Adrenal gland (tissue), 5 donors: ENCODE results near the gene SMDT1.
"Not testable (repeated sequence)": the region's sequence is repeated elsewhere in the genome, so short reads cannot be mapped to it uniquely, and the experiment has no call there.

Experiments used
- POLR2A ChIP-seq, 2 donors: fragments of 450-650 bp; IDR thresholded peaks; one replicate each; pipeline ENCODE4 v1.6.1; 2017; ENCODE audit warnings: antibody characterized with exemption in 2 of 2, mild to moderate bottlenecking in 2 of 2, moderate library complexity in 1 of 2
- TF ChIP-seq, protein P1 (sequence below), 6 experiments: fragments of 450-650 bp in 4 of 6; fragments of 200-600 bp in 2 of 6; sonication (generic) in 1 of 6; IDR thresholded peaks; 1 replicate in 5 of 6; 2 replicates in 1 of 6; pipeline versions ENCODE4 v1.5.1 to v1.8.0; 2016 to 2021; ENCODE audit warnings: antibody characterized with exemption in 6 of 6, mild to moderate bottlenecking in 2 of 6, moderate library complexity in 1 of 6
- donor health status: DM: no; HTN: no; CAD: no.

DNA sequence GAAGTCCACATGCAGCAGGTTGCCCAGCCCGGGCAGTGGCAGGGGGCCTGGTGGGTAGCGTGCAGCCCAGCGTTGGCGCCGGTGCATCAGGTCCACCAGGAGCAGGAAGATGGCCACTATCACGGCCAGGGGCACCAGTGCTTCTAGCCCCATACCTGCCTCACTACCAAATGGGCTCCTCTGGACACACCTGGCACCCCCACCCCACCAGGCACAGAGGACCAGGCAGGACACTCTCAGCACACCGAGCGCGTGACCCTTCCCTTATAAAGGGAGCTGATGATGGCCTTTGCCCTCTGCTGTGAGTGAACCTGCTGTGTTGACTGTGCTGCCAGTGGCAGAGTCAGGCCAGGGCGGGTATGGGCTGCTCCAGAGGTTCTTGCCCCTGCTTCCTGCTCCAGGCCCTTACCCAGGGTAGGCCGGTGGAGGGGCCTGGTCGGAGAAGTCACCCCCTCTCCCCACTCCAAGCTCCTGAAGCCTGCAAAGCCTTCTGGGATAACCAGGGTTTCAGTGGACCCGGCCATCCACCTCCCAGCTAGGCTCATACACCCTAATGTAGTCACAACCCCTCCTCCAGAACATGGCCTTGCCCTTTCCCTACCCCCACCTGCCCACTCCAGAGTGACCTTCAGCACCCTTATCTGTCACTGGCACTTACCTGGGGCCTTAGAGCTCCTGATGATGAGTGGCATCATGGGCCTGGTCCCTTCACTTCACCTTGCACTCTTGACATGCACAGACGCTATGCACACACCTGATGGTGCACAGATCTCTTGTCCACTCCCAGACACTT, 51.3 kb downstream of the SMDT1 start, which contains the start of gene CYP2D6:
- not testable (repeated sequence) for TF ChIP-seq POLR2A (IDR thresholded peaks at IDR 0.05)
- TF ChIP-seq, protein P1, sequence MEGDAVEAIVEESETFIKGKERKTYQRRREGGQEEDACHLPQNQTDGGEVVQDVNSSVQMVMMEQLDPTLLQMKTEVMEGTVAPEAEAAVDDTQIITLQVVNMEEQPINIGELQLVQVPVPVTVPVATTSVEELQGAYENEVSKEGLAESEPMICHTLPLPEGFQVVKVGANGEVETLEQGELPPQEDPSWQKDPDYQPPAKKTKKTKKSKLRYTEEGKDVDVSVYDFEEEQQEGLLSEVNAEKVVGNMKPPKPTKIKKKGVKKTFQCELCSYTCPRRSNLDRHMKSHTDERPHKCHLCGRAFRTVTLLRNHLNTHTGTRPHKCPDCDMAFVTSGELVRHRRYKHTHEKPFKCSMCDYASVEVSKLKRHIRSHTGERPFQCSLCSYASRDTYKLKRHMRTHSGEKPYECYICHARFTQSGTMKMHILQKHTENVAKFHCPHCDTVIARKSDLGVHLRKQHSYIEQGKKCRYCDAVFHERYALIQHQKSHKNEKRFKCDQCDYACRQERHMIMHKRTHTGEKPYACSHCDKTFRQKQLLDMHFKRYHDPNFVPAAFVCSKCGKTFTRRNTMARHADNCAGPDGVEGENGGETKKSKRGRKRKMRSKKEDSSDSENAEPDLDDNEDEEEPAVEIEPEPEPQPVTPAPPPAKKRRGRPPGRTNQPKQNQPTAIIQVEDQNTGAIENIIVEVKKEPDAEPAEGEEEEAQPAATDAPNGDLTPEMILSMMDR (IDR thresholded peaks at IDR 0.05), result not testable (repeated sequence)
